Measurements from ENCODE around the gene MCHR1.
"Not testable (repeated sequence)": the region's sequence is repeated elsewhere in the genome, so short reads cannot be mapped to it uniquely, and the experiment has no call there.

The MCHR1 gene

DNA sequence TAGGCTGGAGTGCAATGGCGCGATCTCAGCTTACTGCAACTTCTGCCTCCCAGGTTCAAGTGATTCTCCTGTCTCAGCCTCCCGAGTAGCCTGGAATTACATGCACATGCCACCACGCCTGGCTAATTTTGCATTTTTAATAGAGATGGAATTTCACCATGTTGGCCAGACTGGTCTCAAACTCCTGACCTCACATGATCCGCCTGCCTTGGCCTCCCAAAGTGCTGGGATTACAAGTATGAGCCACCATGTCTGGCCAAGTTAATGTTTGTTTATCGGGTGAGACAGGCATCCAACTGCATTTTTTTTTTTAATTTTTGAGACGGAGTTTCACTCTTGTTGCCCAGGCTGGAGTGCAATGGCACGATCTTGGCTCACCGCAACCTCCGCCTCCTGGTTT is 22.6 kb upstream of the MCHR1 start:
- DNase-seq (ENCODE audit: low read depth in 2 of 2): not testable (repeated sequence)

GRCh38 chr22:40659166-40659565 is 20.1 kb upstream of the MCHR1 start:
- DNase-seq (ENCODE audit: low read depth in 2 of 2): no peak

DNA sequence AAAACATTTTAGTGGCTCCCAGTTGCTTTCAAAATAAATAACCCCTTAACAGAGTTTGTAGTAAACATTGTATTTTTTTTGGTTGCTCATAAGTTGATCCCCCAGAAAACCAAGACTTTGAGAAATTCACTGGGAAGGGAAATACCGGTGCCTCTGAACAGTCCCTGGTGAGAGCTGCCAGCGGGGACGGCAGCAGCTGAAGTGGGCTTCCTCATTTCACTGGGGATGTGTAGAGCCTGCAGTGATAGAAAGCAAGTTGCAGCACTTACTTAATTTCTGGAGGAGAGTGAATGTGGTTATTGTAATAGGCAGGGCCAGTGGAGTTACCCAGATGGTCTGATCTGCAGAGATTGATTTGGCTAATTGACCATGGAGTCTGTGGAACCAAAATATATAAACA is 18.6 kb upstream of the MCHR1 start:
- DNase-seq (ENCODE audit: low read depth in 2 of 2): no peak

GRCh38 chr22:40661671-40662070 is 17.6 kb upstream of the MCHR1 start:
- no peak for DNase-seq (ENCODE audit: low read depth in 2 of 2)

GRCh38 chr22:40665312-40665711 is 14.0 kb upstream of the MCHR1 start:
- DNase-seq (ENCODE audit: low read depth in 2 of 2): peak in 1 of 2 experiments; percentile 27

GRCh38 chr22:40666151-40666848 is 13.0 kb upstream of the MCHR1 start:
- DNase-seq (ENCODE audit: low read depth in 2 of 2): peak; percentile 61 to 68

DNA sequence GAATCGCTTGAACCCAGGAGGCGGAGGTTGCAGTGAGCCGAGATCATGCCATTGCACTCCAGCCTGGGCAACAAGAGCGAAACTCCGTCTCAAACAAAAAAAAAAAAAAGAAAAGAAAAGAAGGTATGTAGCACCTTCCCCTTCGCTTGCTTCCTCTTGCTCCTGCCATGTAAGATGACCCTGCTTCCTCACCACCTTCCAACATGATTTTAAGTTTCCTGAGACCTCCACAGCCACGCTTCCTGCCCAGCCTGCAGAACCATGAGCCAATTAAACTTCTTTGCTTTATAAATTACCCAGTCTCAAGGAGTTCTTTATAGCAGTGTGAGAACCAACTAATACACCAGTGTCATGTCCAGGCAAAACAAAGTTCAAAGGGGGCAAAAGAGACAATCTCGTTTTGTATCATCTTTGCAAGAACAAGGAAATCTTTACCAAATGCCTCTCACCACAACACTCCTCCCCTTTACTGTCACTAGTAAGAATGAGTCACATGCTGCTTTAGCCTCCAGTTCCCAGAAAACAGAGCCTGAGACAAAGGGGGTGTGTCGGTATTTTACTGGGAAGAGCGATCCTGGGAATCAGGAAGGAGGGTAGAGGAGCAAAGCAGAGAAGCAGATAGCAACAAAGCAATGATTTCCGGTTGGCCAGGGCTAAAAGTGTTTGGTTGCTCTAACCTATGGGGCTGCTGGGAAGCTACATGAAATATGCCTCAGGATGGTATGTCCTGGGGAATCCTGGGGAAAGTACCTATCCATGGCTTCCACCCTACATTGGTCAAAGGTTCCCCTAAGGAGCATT is 10.5 kb upstream of the MCHR1 start:
- peak in 1 of 2 experiments; percentile 51 for DNase-seq (ENCODE audit: low read depth in 2 of 2)

DNA sequence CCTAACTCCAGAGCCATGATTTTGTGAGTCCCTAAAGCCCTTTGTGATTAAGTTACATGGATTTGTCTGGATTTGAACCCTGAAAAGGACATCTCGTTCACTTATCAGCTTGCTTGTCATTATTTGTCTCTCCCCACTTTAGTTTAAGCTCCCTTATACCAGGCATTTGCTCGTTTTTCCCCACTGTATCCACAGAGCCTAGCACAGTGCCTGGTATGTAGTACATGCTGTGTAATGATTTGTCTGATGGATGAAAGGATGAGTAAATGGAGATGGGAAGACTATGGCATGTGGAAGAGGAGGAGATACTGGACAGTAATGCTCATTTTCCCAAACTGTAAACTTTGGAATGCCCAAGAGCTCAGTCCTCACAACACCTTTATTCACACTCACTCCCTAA is 9.2 kb upstream of the MCHR1 start:
- DNase-seq (ENCODE audit: low read depth in 2 of 2): no peak

DNA sequence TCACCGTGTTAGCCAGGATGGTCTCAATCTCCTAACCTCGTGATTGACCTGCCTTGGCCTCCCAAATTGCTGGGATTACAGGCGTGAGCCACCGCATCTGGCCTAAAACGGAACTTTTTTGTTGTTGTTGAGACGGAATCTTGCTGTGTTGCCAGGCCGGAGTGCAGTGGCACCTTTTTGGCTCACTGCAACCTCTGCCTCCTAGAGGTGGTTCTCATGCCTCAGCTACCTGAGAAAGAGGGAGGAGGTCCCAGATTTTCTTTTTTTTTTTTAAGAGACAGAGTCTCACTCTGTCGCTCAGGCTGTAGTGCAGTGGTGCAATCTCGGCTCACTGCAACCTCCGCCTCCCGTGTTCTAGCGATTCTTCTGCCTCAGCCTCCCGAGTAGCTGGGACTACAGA is 7.9 kb upstream of the MCHR1 start:
- no peak for DNase-seq (ENCODE audit: low read depth in 2 of 2)

- DNase-seq (ENCODE audit: low read depth in 2 of 2): no peak
These were observed 7.4 kb upstream of the MCHR1 start for GRCh38 chr22:40671796-40672360.

DNA sequence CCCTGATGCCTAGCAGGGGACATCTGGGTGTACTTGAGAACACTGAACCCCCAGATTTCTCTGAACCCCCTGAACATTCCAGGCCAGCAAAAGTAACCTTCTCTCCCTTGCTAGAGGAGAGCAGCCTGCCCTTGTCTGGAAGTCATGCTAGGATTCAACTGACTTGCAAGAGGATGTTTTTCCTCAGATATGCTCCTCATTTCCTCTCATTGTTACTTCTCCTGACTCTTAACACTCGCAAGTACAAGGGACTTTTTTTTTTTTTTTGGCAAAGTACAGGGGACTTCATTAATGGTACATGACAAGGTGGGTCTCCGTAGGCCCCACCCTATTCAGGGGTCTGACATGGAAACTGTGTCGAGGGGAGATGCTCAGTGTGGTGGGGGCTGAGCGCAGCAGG is 6.3 kb upstream of the MCHR1 start:
- no peak for DNase-seq (ENCODE audit: low read depth in 2 of 2)

GRCh38 chr22:40674274-40674673 is 5.0 kb upstream of the MCHR1 start:
- DNase-seq (ENCODE audit: low read depth in 2 of 2): no peak

- DNase-seq (ENCODE audit: low read depth in 2 of 2): not testable (repeated sequence)
These were observed 3.1 kb upstream of the MCHR1 start for GRCh38 chr22:40676166-40676565.

DNA sequence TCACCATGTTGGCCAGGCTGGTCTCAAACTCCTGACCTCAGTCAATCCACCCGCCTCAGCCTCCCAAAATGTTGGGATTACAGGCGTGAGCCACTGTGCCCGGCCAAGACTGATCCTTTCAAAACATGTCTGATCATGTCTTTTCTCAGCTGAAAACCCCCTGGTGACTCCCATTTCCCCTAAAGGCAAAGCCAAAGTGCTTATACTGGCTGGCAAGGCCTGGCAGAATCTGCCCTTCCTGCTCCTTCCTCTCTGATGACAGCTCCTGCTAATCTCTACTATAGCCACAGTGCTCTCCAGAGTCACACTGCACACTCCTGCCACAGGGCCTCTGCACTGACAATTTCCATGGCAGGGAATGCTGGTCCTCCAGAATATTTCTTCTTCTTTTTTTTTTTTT is 2.6 kb upstream of the MCHR1 start:
- DNase-seq (ENCODE audit: low read depth in 2 of 2): no peak

DNA sequence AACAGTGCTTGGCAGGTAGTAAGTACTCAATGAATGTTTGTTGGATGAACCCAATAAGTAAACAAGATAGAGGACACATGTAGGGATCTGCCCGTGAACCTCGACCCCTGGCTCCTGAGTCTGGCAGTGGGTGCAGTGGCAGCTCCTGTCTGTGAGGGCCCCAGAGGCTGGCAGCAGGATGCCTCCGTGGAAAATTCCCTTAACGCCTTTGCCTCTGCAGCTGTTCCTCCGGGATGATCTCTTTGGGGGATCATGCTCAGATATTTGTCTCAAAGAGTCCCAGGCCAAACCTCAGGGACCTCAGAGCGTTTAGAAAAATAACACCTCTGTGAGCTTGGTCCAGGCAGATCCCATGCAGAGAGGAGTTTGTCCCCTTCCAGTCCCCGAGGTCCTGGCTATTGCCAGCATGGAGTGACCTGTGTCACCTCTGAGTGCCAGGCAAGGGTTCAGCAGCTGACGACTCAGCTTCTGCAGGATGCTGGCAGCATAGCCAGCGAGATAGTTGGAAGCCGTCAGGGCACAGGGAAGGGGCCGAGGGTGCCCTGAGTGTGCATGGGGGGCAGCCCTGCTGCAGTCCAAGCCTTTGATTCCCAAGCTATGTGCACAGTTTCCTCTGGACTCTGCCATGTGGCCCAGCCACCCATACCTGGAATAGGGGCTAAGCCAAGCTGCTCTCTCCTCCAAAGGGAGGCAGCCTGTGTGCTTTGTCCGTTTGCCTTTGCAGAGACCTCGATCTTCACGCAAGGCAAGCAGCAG is 613 bp upstream of the MCHR1 start:
- DNase-seq (ENCODE audit: low read depth in 2 of 2): no peak

- peak in 1 of 2 experiments; percentile 21 for DNase-seq (ENCODE audit: low read depth in 2 of 2)
These were observed 907 bp downstream of the MCHR1 start for GRCh38 chr22:40679964-40680818.

DNA sequence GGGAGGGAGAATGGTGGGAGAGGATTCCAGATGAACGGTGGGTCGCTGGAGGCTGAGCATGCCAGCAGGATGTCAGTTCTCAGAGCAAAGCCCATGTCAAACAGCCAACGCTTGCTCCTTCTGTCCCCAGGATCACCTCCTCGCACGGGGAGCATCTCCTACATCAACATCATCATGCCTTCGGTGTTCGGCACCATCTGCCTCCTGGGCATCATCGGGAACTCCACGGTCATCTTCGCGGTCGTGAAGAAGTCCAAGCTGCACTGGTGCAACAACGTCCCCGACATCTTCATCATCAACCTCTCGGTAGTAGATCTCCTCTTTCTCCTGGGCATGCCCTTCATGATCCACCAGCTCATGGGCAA is 1.5 kb downstream of the MCHR1 start:
- DNase-seq (ENCODE audit: low read depth in 2 of 2): no peak

DNA sequence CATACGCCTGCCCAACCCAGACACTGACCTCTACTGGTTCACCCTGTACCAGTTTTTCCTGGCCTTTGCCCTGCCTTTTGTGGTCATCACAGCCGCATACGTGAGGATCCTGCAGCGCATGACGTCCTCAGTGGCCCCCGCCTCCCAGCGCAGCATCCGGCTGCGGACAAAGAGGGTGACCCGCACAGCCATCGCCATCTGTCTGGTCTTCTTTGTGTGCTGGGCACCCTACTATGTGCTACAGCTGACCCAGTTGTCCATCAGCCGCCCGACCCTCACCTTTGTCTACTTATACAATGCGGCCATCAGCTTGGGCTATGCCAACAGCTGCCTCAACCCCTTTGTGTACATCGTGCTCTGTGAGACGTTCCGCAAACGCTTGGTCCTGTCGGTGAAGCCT is 2.2 kb downstream of the MCHR1 start:
- no peak for DNase-seq (ENCODE audit: low read depth in 2 of 2)

- DNase-seq (ENCODE audit: low read depth in 2 of 2): no peak
These were observed 5.4 kb downstream of the MCHR1 start for GRCh38 chr22:40684728-40685127.

GRCh38 chr22:40685406-40685805 is 6.1 kb downstream of the MCHR1 start:
- DNase-seq (ENCODE audit: low read depth in 2 of 2): no peak

GRCh38 chr22:40687706-40688105 is 8.4 kb downstream of the MCHR1 start:
- no peak for DNase-seq (ENCODE audit: low read depth in 2 of 2)

All from fibroblast of skin of left biceps (primary cell).